Measurements from ENCODE around the gene SLC35D2. TPM values are rescaled to one million over a fixed set of nuclear protein-coding genes. Genes with fewer than 3 reads are reported as not detected.

Gene SLC35D2
- total and polyA plus RNA-seq, 2 donors (not counting 1 experiment from before 2014, with no cell fraction given), result 27.2 to 34.7 TPM

GRCh38 chr9:96398582-96399324 lies 15.2 kb upstream of the SLC35D2 start:
- Histone ChIP-seq H3K36me3 (ENCODE audit: control insufficient read depth, insufficient read depth, low read length) (no peaks in the 10 kb centered on the region), H4K20me1 (ENCODE audit: control insufficient read depth, extremely low read depth, insufficient read depth, low read length) (no peaks in the 10 kb centered on the region), H3K27me3 (ENCODE audit: control insufficient read depth, insufficient read depth, low read length) (no peaks in the 10 kb centered on the region), H3K79me2 (ENCODE audit: control insufficient read depth, insufficient read depth, low read length) (peaks cover 14% of the 10 kb centered on the region), H3K4me2 (ENCODE audit: extremely low read depth, insufficient read depth, low read length) (no peak overlapping the region), H3K27ac (ENCODE audit: insufficient read depth, low read length) (no peak overlapping the region), H3K4me3 (replicated peaks in 1 of 4; ENCODE audit: control extremely low read depth in 1 of 4, insufficient read depth in 1 of 4, low read depth in 3 of 4, low read length in 4 of 4) (no peak overlapping the region), H2AFZ (ENCODE audit: low read length) (peak overlapping the region; percentile 78), H3K9me3 (ENCODE audit: control insufficient read depth, insufficient read depth, low read depth, low read length) (no peaks in the 10 kb centered on the region), H3K4me1 (ENCODE audit: control insufficient read depth, extremely low read depth, insufficient read depth, low read length) (peaks cover 3% of the 10 kb centered on the region), H3K9ac (ENCODE audit: insufficient read depth, low read length) (no peak overlapping the region)
- TF ChIP-seq EZH2 (IDR thresholded peaks at IDR 0.05; ENCODE audit: low read length, missing control alignments), result no peak
- TF ChIP-seq CTCF (conservative IDR thresholded peaks at IDR 0.05 in 1 of 2, IDR thresholded peaks at IDR 0.05 in 1 of 2; ENCODE audit: low read depth in 1 of 2, low read length in 2 of 2), result peak in 1 of 2 donors; percentile 4
- no peak for DNase-seq (ENCODE audit: low read depth in 2 of 2)

DNA sequence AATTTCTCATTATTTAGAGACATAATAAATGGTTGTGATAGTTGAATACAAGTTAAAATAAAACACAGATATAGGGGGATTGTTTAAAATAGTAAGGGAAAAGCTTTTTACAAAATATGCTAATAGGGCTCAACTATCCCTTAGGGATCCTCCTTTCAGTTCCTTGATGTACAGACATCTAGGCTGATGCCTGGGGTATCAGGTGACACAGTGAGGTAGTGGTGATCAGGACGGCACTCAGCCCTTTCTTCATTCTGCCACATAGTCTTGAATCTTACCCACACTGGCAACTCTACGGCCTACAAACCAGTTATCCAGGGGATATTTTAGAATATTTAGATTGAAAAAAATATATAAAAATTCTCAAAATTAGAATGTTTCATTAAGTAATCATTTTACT lies 12.5 kb upstream of the SLC35D2 start:
- no peak for TF ChIP-seq CTCF (conservative IDR thresholded peaks at IDR 0.05 in 1 of 2, IDR thresholded peaks at IDR 0.05 in 1 of 2; ENCODE audit: low read depth in 1 of 2, low read length in 2 of 2)
- no peak for TF ChIP-seq EZH2 (IDR thresholded peaks at IDR 0.05; ENCODE audit: low read length, missing control alignments)
- H3K79me2 ChIP-seq (ENCODE audit: control insufficient read depth, insufficient read depth, low read length), result peaks cover 10% of the 10 kb centered on the region

GRCh38 chr9:96394832-96395496 lies 11.5 kb upstream of the SLC35D2 start:
- Histone ChIP-seq H3K4me2 (ENCODE audit: extremely low read depth, insufficient read depth, low read length) (no peak overlapping the region), H3K4me1 (ENCODE audit: control insufficient read depth, extremely low read depth, insufficient read depth, low read length) (peaks cover 3% of the 10 kb centered on the region), H3K27ac (ENCODE audit: insufficient read depth, low read length) (no peak overlapping the region), H3K4me3 (replicated peaks in 1 of 4; ENCODE audit: control extremely low read depth in 1 of 4, insufficient read depth in 1 of 4, low read depth in 3 of 4, low read length in 4 of 4) (no peak overlapping the region), H2AFZ (ENCODE audit: low read length) (no peak overlapping the region), H4K20me1 (ENCODE audit: control insufficient read depth, extremely low read depth, insufficient read depth, low read length) (no peaks in the 10 kb centered on the region), H3K9ac (ENCODE audit: insufficient read depth, low read length) (no peak overlapping the region), H3K79me2 (ENCODE audit: control insufficient read depth, insufficient read depth, low read length) (peaks cover 6% of the 10 kb centered on the region), H3K36me3 (ENCODE audit: control insufficient read depth, insufficient read depth, low read length) (no peaks in the 10 kb centered on the region), H3K27me3 (ENCODE audit: control insufficient read depth, insufficient read depth, low read length) (no peaks in the 10 kb centered on the region), H3K9me3 (ENCODE audit: control insufficient read depth, insufficient read depth, low read depth, low read length) (no peaks in the 10 kb centered on the region)
- DNase-seq (ENCODE audit: low read depth in 2 of 2), result no peak
- TF ChIP-seq EZH2 (IDR thresholded peaks at IDR 0.05; ENCODE audit: low read length, missing control alignments), result no peak
- TF ChIP-seq CTCF (conservative IDR thresholded peaks at IDR 0.05 in 1 of 2, IDR thresholded peaks at IDR 0.05 in 1 of 2; ENCODE audit: low read depth in 1 of 2, low read length in 2 of 2), result no peak

More for the DNA sequence above, 12.5 kb upstream of the SLC35D2 start:
- H3K27me3 ChIP-seq (ENCODE audit: control insufficient read depth, insufficient read depth, low read length), result no peaks in the 10 kb centered on the region
- no peak overlapping the region for H2AFZ ChIP-seq (ENCODE audit: low read length)
- no peak overlapping the region for H3K4me3 ChIP-seq (replicated peaks in 1 of 4; ENCODE audit: control extremely low read depth in 1 of 4, insufficient read depth in 1 of 4, low read depth in 3 of 4, low read length in 4 of 4)
- no peaks in the 10 kb centered on the region for H4K20me1 ChIP-seq (ENCODE audit: control insufficient read depth, extremely low read depth, insufficient read depth, low read length)
- no peak for DNase-seq (ENCODE audit: low read depth in 2 of 2)
- H3K27ac ChIP-seq (ENCODE audit: insufficient read depth, low read length), result no peak overlapping the region
- H3K4me1 ChIP-seq (ENCODE audit: control insufficient read depth, extremely low read depth, insufficient read depth, low read length), result peaks cover 3% of the 10 kb centered on the region
- H3K9me3 ChIP-seq (ENCODE audit: control insufficient read depth, insufficient read depth, low read depth, low read length), result no peaks in the 10 kb centered on the region
- no peaks in the 10 kb centered on the region for H3K36me3 ChIP-seq (ENCODE audit: control insufficient read depth, insufficient read depth, low read length)
- no peak overlapping the region for H3K9ac ChIP-seq (ENCODE audit: insufficient read depth, low read length)
- no peak overlapping the region for H3K4me2 ChIP-seq (ENCODE audit: extremely low read depth, insufficient read depth, low read length)
